HepG2 (cell line): Measurements from ENCODE around the gene ERMAP. TPM values are rescaled to one million over a fixed set of nuclear protein-coding genes. Genes with fewer than 3 reads are reported as not detected.

Source experiments
- IKZF1 ChIP-seq: fragments of 450-650 bp; IDR thresholded peaks from 2 replicates; pipeline ENCODE4 v1.7.1; 2016
- KAT8 ChIP-seq: IDR thresholded peaks from 2 replicates; pipeline ENCODE4 v1.6.1; 2016; ENCODE audit warnings: missing genetic modification reagents, missing compliant biosample characterization
- KDM3A ChIP-seq: IDR thresholded peaks from 2 replicates; pipeline ENCODE4 v1.6.1; 2018; ENCODE audit warnings: low read depth, missing compliant biosample characterization
- KDM5B ChIP-seq: sonication (generic); formaldehyde crosslinking; IDR thresholded peaks from 2 replicates; pipeline ENCODE4 v1.4.0; 2020; ENCODE audit warnings: missing genetic modification reagents, mild to moderate bottlenecking, borderline replicate concordance
- NBN ChIP-seq: fragments of 450-650 bp; conservative IDR thresholded peaks from 2 replicates; pipeline ENCODE4 v1.6.1; 2017
- SALL1 ChIP-seq: sonication (generic); formaldehyde crosslinking; IDR thresholded peaks from 2 replicates; pipeline ENCODE4 v1.8.0; 2022; ENCODE audit warnings: mild to moderate bottlenecking, missing genetic modification reagents
- THAP11 ChIP-seq: IDR thresholded peaks from 2 replicates; pipeline ENCODE4 v1.6.1; 2016; ENCODE audit warnings: missing biosample characterization, missing genetic modification reagents
- YY1 ChIP-seq: IDR thresholded peaks from 2 replicates; pipeline ENCODE4 v1.6.1; 2011; ENCODE audit warnings: low read length, low read depth, moderate library complexity, mild to moderate bottlenecking; ENCODE audit not compliant: insufficient read depth, insufficient replicate concordance
- ZNF205 ChIP-seq: IDR thresholded peaks from 2 replicates; pipeline ENCODE4 v1.6.1; 2018; ENCODE audit warnings: missing biosample characterization, missing genetic modification reagents
- ZNF274 ChIP-seq: sonication (generic); formaldehyde crosslinking; IDR thresholded peaks from 2 replicates; pipeline ENCODE4 v1.5.1; 2020; ENCODE audit warnings: mild to moderate bottlenecking, missing genetic modification reagents
- ZNF331 ChIP-seq: sonication (generic); formaldehyde crosslinking; IDR thresholded peaks from 2 replicates; pipeline ENCODE4 v1.4.0; 2020; ENCODE audit warnings: missing genetic modification reagents
- ZNF558 ChIP-seq: sonication (generic); formaldehyde crosslinking; IDR thresholded peaks from 2 replicates; pipeline ENCODE4 v1.9.0; 2022; ENCODE audit warnings: mild to moderate bottlenecking, missing genetic modification reagents, borderline replicate concordance
- ZNF746 ChIP-seq: sonication (generic); formaldehyde crosslinking; IDR thresholded peaks from 2 replicates; pipeline ENCODE4 v1.8.0; 2022; ENCODE audit warnings: mild to moderate bottlenecking, missing genetic modification reagents
- ZNF768 ChIP-seq: sonication (generic); formaldehyde crosslinking; IDR thresholded peaks from 2 replicates; pipeline ENCODE4 v1.4.0; 2020; ENCODE audit warnings: missing genetic modification reagents
- ZNF776 ChIP-seq: sonication (generic); formaldehyde crosslinking; IDR thresholded peaks from 2 replicates; pipeline ENCODE4 v1.4.0; 2020; ENCODE audit warnings: mild to moderate bottlenecking, missing genetic modification reagents
- polyA plus RNA-seq, 8 experiments: library from polyadenylated mRNA; depleted of rRNA in 3 of 8; stranded (reverse) in 7 of 8; unstranded in 1 of 8; fragments of >200 nt; fragmentation: Illumina TruSeq in 4 of 8; extraction: Trizol in 4 of 8; gene quantifications; 2 replicates each; pipeline versions ENCODE4 v1.2.1 to v1.2.3, GENCODE V29; 2011 to 2016; ENCODE audit warnings: low read depth in 4 of 8, missing spikeins in 1 of 8, mixed read lengths in 1 of 8; ENCODE audit not compliant: insufficient read depth in 1 of 8
- total RNA-seq, 5 experiments: library from RNA; depleted of rRNA; stranded (reverse); fragments of >200 nt; fragmentation: Illumina TruSeq; extraction: Trizol; gene quantifications; 2 replicates each; pipeline ENCODE4 v1.2.3, GENCODE V29; 2016; ENCODE audit warnings: low read depth in 1 of 5
- TF ChIP-seq, protein P1 (sequence below): IDR thresholded peaks from 2 replicates; pipeline ENCODE4 v1.6.1; 2016
- TF ChIP-seq, protein P2 (sequence below): sonication (generic); formaldehyde crosslinking; IDR thresholded peaks from 2 replicates; pipeline ENCODE4 v1.4.0; 2020; ENCODE audit warnings: missing genetic modification reagents
- TF ChIP-seq, protein P3 (sequence below): sonication (generic); formaldehyde crosslinking; IDR thresholded peaks from 2 replicates; pipeline ENCODE4 v1.5.0; 2020; ENCODE audit warnings: missing genetic modification reagents, mild to moderate bottlenecking, borderline replicate concordance
- TF ChIP-seq, protein P4 (sequence below): sonication (generic); formaldehyde crosslinking; IDR thresholded peaks from 2 replicates; pipeline ENCODE4 v1.5.0; 2020; ENCODE audit warnings: mild to moderate bottlenecking, missing genetic modification reagents, moderate library complexity
- TF ChIP-seq, protein P5 (sequence below): sonication (generic); formaldehyde crosslinking; IDR thresholded peaks from 2 replicates; pipeline ENCODE4 v1.5.1; 2020; ENCODE audit warnings: missing genetic modification reagents, mild to moderate bottlenecking, borderline replicate concordance
- TF ChIP-seq, protein P6 (sequence below): sonication (generic); formaldehyde crosslinking; IDR thresholded peaks from 2 replicates; pipeline ENCODE4 v1.4.0; 2020; ENCODE audit warnings: missing genetic modification reagents, borderline replicate concordance

Gene ERMAP
- total and polyA plus RNA-seq, 2 of the 13 experiments (the other 11 are each of a cell fraction or from before 2014, with no cell fraction given), result 2.2 to 4.4 TPM

DNA sequence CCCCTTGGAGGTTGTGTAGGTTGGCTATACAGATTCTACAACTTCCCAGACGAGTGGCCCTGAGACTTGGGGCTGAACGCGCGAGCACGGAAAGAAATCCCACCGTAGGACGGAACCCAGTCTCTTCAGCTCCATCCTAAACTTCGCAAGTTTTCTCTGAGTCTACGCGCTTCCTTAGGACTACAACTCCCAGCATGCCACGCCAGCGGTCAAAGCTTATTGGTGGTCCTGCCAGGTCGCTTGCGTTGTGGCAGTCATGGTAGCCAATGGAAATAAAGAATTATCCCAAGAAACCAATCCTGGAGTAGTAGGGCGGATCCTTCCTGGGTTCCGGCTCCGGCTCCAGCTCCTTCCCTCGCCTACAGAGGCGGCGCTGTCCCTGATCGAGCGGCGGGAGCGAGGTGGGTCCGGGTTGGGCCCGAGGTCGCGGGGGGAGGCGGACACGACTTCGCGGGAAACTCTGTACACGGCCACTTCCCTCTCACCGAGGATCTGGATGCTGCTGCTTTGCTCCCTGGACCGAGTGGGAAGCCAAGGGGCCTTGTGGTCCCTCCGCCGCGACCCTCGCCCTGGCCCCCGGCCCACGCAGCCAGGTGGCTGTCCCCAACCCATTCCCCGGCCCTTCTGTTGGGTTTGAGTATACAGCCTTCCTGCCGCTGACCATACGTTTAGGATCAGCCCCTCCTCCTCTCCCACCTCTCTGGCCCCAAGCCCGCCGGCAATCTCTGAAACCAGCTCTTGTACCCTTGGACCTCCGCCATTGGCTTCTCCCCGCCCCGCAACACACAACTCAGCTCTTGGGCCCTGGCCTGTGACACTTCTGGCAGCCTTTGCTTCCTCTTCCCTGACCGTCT lies 29.6 kb downstream of the ERMAP start, which contains the start of gene ZNF691 (continued):
- TF ChIP-seq, protein P1, sequence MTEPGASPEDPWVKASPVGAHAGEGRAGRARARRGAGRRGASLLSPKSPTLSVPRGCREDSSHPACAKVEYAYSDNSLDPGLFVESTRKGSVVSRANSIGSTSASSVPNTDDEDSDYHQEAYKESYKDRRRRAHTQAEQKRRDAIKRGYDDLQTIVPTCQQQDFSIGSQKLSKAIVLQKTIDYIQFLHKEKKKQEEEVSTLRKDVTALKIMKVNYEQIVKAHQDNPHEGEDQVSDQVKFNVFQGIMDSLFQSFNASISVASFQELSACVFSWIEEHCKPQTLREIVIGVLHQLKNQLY (CRISPR knock-in tag), result no peak
- TF ChIP-seq IKZF1 (no peak), ZNF558 (CRISPR knock-in tag) (peak; percentile 73; the same call in 1 of the 2 replicates), ZNF331 (0 out of 2 replicates have a peak, but pooled peaks have one; percentile 19), ZNF776 (CRISPR knock-in tag) (peak; percentile 8; the same call in 1 of the 2 replicates), THAP11 (CRISPR knock-in tag) (peak; percentile 99), ZNF205 (CRISPR knock-in tag) (0 out of 2 replicates have a peak, but pooled peaks have one; percentile 27), YY1 (peak; percentile 53), KDM5B (CRISPR knock-in tag) (peak; percentile 81; the same call in 1 of the 2 replicates), SALL1 (CRISPR knock-in tag) (peak; percentile 75), ZNF768 (CRISPR knock-in tag) (peak; percentile 72; the same call in 1 of the 2 replicates), KAT8 (CRISPR knock-in tag) (peak; percentile 79), NBN (no peak), ZNF274 (peak; percentile 88; the same call in 1 of the 2 replicates), KDM3A (CRISPR knock-in tag) (0 out of 2 replicates have a peak, but pooled peaks have one; percentile 24), ZNF746 (peak; percentile 11; the same call in 1 of the 2 replicates)
- TF ChIP-seq, protein P2, sequence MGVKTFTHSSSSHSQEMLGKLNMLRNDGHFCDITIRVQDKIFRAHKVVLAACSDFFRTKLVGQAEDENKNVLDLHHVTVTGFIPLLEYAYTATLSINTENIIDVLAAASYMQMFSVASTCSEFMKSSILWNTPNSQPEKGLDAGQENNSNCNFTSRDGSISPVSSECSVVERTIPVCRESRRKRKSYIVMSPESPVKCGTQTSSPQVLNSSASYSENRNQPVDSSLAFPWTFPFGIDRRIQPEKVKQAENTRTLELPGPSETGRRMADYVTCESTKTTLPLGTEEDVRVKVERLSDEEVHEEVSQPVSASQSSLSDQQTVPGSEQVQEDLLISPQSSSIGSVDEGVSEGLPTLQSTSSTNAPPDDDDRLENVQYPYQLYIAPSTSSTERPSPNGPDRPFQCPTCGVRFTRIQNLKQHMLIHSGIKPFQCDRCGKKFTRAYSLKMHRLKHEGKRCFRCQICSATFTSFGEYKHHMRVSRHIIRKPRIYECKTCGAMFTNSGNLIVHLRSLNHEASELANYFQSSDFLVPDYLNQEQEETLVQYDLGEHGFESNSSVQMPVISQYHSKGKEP (CRISPR knock-in tag), result no peak; the same call in 1 of the 2 replicates
- TF ChIP-seq, protein P3, sequence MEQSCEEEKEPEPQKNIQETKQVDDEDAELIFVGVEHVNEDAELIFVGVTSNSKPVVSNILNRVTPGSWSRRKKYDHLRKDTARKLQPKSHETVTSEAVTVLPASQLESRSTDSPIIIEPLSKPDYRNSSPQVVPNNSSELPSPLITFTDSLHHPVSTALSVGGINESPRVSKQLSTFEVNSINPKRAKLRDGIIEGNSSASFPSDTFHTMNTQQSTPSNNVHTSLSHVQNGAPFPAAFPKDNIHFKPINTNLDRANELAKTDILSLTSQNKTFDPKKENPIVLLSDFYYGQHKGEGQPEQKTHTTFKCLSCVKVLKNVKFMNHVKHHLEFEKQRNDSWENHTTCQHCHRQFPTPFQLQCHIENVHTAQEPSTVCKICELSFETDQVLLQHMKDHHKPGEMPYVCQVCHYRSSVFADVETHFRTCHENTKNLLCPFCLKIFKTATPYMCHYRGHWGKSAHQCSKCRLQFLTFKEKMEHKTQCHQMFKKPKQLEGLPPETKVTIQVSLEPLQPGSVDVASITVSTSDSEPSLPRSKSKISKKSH (CRISPR knock-in tag), result no peak
- TF ChIP-seq, protein P4, sequence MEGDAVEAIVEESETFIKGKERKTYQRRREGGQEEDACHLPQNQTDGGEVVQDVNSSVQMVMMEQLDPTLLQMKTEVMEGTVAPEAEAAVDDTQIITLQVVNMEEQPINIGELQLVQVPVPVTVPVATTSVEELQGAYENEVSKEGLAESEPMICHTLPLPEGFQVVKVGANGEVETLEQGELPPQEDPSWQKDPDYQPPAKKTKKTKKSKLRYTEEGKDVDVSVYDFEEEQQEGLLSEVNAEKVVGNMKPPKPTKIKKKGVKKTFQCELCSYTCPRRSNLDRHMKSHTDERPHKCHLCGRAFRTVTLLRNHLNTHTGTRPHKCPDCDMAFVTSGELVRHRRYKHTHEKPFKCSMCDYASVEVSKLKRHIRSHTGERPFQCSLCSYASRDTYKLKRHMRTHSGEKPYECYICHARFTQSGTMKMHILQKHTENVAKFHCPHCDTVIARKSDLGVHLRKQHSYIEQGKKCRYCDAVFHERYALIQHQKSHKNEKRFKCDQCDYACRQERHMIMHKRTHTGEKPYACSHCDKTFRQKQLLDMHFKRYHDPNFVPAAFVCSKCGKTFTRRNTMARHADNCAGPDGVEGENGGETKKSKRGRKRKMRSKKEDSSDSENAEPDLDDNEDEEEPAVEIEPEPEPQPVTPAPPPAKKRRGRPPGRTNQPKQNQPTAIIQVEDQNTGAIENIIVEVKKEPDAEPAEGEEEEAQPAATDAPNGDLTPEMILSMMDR, result peak; percentile 78
- TF ChIP-seq, protein P5, sequence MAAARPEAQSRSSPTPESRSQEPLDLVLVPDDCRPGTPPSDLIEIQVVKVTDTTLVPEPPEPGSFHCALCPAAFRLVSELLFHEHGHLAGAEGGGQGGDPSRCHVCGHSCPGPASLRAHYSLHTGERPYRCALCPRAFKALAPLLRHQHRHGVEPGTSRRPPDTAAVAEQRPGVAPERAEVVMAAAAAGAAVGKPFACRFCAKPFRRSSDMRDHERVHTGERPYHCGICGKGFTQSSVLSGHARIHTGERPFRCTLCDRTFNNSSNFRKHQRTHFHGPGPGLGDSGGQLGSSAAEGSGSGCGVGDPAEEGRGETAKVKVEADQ (CRISPR knock-in tag), result peak; percentile 70; the same call in 1 of the 2 replicates
- TF ChIP-seq, protein P6, sequence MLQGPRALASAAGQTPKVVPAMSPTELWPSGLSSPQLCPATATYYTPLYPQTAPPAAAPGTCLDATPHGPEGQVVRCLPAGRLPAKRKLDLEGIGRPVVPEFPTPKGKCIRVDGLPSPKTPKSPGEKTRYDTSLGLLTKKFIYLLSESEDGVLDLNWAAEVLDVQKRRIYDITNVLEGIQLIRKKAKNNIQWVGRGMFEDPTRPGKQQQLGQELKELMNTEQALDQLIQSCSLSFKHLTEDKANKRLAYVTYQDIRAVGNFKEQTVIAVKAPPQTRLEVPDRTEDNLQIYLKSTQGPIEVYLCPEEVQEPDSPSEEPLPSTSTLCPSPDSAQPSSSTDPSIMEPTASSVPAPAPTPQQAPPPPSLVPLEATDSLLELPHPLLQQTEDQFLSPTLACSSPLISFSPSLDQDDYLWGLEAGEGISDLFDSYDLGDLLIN, result peak; percentile 64; the same call in 1 of the 2 replicates
